ENCODE results near the gene WFDC1.
"Not testable (repeated sequence)": the region's sequence is repeated elsewhere in the genome, so short reads cannot be mapped to it uniquely, and the experiment has no call there.

WFDC1 gene

DNA sequence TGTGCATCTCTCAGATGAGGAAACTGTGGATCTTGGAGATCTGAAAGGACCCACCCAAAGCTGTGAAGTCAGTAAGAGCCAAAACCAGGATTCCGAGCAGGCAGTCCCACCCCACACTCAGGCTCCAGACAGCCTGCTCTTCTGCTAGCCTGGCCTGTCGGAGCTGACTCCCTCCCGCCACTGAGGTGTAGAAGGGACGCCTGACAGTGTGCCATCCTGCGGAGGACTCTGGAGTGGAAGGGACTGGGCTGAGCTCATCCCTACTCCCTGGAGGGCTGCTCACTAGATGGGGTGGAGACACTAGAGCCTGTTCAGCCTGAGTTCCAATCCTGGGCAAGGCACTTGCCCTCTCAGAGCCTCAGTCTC lies 36.0 kb downstream of the WFDC1 start:
- no peak for DNase-seq

DNA sequence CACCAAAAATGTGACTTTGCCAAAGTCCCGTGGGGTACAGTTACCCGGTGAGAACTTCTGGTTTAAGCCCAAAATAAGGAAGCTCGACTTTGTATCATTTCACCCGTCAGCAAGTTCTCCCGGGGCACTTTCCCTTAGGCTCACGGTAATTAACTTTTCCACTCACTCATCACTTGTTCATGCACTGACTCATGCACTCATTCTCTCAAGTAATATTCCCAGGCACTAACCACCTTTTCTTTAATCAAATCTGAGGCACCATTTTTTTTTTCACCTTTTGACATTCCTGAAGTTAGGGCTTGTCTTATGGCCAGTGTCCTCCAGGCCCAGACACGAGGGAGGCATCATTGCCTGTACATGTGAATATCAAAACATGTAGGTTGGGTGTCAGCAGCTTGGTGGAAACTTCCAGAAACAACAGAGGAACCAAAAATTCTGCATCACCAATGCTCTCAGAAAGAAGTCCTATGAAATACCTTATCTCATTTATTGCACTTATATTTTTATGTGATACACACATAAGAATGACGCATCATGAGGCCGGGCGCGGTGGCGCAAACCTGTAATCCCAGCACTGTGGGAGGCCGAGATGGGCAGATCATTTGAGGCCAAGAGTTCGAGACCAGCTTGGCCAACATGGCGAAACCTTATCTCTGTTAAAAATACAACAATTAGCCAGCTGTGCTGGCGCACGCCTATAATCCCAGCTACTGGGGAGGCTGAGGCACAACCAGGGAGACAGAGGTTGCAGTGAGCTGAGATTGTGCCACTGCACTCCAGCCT lies 37.5 kb downstream of the WFDC1 start:
- DNase-seq: no peak

- DNase-seq: no peak
Measured at GRCh38 chr16:84332975-84333684, 38.5 kb downstream of the WFDC1 start.

GRCh38 chr16:84334058-84334457 lies 39.4 kb downstream of the WFDC1 start:
- DNase-seq: no peak

DNA sequence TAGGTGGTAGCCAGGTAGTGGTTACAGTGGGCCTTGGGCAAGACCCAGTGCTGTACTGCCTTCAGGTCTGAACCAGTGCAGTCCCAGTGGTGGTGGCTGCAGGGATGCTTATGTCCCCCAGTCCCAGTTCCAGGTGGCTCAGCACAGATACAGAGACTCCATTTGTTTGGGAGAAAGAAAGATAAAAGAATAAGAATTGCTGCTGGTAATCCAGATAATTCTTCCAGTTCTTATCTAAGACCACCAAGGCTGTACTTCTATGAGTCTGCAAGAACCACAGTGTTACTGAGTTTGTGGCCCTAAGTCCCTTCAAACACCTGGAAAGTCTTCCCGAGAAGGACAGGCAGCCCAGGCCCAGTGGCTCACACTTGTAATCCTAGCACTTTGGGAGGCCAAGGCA lies 39.8 kb downstream of the WFDC1 start:
- DNase-seq: no peak

DNA sequence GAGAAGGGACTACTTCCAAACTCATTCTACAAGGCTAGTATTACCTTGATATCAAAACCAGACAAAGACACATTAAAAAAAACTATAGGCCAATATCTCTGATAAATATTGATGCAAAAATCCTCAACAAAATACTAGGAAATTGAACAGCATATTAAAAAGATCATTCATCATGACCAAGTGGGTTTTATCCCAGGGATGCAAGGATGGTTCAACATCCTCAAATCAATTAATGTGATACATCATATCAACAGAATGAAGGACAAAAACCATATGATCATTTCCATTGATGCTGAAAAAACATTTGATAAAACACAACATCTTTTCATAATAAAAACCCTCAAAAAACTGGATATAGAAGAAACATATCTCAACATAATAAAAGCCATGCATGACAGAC lies 42.6 kb downstream of the WFDC1 start:
- DNase-seq: not testable (repeated sequence)

- no peak for DNase-seq
Measured at GRCh38 chr16:84339311-84339710, 44.6 kb downstream of the WFDC1 start.

DNA sequence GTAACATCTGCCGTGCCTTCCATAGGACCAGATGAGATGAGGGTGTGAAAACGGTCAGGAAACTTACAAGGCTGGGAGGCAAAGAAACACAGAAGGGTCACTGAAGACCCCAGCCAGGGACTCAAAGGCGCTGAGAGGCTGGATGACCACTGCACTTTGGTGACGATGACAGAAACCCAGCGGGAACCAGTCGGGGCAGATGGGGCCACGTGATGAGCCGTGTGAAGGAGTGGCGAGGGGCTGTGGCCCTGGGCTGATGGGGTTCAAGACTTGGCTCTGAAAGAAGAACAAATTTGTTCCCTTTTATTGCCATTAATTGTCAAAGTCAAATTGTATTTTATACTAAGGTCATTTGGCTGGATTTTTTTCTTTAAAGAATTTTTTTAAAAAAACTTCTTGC lies 45.1 kb downstream of the WFDC1 start:
- no peak for DNase-seq

- no peak for DNase-seq
Measured at GRCh38 chr16:84340325-84341040, 45.8 kb downstream of the WFDC1 start.

DNA sequence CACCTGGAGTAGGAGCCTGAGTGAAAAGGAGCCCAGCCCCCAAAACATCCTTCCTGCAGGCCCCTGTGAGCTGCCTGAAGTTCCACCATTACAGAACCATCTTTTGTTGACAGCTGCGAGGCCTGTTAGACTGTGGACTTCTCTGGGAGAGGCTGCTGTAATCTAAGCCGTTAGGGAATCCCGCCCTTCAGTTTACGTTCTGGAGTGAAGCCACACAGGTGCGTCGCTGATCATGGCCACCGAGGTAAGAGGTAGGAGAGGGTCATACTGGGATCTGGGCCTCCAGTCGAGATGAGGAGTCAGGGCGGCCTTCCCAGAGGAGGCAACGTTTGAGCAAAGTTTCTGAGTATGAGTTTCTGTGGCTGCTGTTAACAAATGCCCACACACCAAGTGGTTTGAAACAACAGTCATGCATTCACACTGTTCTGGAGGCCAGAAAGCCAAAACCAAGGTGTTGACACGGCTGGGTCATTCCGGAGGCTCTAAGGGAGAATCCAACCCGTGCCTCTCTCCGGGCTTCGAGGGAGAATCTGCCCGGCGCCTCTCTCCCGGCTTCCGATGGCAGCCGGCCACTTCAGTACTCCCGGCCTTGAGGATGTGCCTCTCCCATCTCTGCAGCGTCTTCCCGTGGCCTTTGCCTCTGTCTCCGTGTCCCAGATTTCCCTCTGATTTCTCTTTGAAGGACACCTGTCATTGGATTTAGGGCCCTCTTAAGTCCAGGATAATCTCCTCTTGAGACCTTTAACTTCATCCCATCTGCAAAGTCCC lies 47.0 kb downstream of the WFDC1 start:
- DNase-seq: no peak

GRCh38 chr16:84343800-84344199 lies 49.1 kb downstream of the WFDC1 start:
- not testable (repeated sequence) for DNase-seq

DNA sequence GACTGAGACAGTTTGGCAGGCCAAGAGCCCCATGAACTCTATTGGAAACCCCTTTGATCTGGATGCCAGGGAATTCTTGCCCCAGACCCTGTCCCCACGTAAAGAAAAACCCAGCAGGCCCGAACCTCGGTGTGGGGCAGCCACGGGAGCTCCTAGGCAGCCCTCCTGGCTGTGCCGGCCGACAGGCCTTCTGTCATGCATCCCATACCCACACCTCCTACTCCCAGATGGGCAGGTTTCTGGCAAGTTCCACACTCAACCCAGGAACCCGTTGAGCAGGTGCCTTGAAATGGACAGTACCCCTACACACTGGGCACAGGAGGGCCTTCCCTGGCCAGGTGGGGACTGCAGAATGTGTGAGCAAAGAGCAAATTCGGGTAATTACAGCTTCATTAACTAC lies 50.1 kb downstream of the WFDC1 start:
- no peak for DNase-seq

GRCh38 chr16:84347161-84347560 lies 52.5 kb downstream of the WFDC1 start:
- DNase-seq: no peak

DNA sequence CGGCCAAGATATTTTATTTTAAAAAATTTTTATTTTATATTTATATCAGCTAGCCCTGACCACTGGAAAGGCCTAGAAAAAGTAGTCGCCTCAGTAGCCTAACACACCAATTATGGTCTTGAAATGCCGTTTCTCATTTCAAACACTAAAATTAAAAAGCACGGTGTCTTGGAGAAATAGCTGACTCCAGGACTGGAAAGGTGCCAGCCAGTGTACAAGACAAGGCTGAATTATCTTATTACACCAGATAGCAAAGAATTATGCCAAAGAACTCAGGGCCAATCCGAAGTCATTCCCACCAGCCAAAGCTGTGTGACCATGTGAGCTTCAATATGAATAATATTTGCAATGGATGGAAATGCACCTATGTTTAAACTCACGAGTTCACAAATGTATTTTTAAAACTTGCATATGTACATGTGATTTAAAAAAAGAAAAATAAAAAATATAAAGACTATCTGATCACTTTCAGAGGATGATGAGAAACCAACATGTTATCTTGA lies 53.8 kb downstream of the WFDC1 start:
- DNase-seq: no peak

GRCh38 chr16:84349862-84350684 lies 55.4 kb downstream of the WFDC1 start:
- DNase-seq: no peak

GRCh38 chr16:84350685-84351400 lies 56.2 kb downstream of the WFDC1 start:
- DNase-seq: no peak

- DNase-seq: no peak
Measured at GRCh38 chr16:84351630-84352029, 57.0 kb downstream of the WFDC1 start.

DNA sequence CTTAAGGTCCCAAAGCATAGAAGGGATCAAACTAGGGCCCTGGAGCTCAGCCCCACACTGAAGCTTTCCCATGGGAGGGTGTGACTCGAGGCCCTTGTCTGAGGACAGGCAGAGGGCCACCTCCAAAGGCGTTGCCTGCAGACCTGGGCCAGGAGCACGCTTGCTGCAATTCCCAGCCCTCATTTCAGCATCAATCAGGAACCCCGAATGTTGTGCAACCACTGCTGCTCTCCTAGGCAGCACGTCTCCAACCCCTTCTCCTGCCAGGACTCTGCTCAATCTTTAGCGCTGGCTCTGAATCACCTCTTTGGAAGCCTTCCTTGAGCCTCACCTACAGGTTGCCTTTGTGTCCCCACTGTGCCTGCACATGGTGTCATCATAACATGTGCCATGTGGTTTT lies 59.6 kb downstream of the WFDC1 start:
- DNase-seq: no peak

- DNase-seq: no peak
Measured at GRCh38 chr16:84355149-84355548, 60.5 kb downstream of the WFDC1 start.

- no peak for DNase-seq
Measured at GRCh38 chr16:84356176-84356575, 61.5 kb downstream of the WFDC1 start.

- DNase-seq: no peak
Measured at GRCh38 chr16:84356591-84357116, 62.0 kb downstream of the WFDC1 start.

Measured in NCI-H187 (cell line).